Epithelial cell of esophagus (primary cell): ENCODE measurements around the gene SLC47A1.

Experiments used
- DNase-seq: peaks from one replicate; pipeline ENCODE4 v3.0.0; 2010; ENCODE audit warnings: low read depth
- H3K4me3 ChIP-seq: 2 replicates; pipeline ENCODE4 v1.5.1; 2011; ENCODE audit warnings: mild to moderate bottlenecking, low read length, control low read depth
- TF ChIP-seq, protein P1 (sequence below): IDR thresholded peaks from 2 replicates; pipeline ENCODE4 v1.5.1; 2011; ENCODE audit warnings: low read depth, mild to moderate bottlenecking, low read length, control low read depth, inconsistent platforms; ENCODE audit not compliant: insufficient read depth; ENCODE audit errors: missing control alignments

The SLC47A1 gene, protein sequence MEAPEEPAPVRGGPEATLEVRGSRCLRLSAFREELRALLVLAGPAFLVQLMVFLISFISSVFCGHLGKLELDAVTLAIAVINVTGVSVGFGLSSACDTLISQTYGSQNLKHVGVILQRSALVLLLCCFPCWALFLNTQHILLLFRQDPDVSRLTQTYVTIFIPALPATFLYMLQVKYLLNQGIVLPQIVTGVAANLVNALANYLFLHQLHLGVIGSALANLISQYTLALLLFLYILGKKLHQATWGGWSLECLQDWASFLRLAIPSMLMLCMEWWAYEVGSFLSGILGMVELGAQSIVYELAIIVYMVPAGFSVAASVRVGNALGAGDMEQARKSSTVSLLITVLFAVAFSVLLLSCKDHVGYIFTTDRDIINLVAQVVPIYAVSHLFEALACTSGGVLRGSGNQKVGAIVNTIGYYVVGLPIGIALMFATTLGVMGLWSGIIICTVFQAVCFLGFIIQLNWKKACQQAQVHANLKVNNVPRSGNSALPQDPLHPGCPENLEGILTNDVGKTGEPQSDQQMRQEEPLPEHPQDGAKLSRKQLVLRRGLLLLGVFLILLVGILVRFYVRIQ

DNA sequence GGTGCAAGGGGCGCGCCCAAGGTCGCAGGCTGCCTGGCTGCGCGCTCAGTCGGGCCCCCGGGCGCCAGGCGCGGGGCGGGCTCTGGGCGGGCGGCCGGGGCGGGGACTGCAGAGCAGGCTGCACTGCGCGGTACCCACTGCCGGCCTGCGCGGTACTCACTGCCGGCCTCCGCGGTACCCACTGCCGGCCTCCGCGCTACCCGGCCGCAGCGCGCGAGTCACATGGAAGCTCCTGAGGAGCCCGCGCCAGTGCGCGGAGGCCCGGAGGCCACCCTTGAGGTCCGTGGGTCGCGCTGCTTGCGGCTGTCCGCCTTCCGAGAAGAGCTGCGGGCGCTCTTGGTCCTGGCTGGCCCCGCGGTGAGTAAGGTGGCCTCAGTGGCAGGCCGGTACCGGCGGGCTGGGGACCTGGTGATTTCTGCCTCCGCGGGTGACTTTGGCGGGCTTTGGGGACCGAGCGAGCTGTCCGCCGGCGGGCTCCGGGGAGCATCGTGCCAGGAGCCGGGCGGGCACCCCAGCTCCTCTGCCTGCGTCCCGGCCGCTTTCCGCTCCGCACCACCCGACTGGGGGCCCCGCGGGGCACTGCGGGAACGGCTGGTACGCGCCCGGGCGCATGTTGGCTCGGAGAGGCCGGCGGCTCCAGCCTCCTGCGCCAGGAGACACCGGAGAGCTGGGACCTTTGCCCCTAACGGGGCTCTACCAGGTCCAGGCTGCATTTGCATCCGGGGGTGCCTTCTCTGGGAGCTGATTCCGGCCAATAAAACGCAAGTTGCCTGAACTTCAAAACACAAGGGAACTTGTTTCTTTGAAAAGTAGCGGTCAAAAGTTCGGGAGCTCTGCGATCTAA lies at the start of gene SLC47A1:
Gene SLC47A1, plus strand, starts transcription at position 137 of the 844 bp plus-strand sequence. Its CDS starts 86 bp downstream, at position 223.
- peak; percentile 35 for DNase-seq
- H3K4me3 ChIP-seq: peak within 1 kb of the TSS; percentile 41
- TF ChIP-seq, protein P1, sequence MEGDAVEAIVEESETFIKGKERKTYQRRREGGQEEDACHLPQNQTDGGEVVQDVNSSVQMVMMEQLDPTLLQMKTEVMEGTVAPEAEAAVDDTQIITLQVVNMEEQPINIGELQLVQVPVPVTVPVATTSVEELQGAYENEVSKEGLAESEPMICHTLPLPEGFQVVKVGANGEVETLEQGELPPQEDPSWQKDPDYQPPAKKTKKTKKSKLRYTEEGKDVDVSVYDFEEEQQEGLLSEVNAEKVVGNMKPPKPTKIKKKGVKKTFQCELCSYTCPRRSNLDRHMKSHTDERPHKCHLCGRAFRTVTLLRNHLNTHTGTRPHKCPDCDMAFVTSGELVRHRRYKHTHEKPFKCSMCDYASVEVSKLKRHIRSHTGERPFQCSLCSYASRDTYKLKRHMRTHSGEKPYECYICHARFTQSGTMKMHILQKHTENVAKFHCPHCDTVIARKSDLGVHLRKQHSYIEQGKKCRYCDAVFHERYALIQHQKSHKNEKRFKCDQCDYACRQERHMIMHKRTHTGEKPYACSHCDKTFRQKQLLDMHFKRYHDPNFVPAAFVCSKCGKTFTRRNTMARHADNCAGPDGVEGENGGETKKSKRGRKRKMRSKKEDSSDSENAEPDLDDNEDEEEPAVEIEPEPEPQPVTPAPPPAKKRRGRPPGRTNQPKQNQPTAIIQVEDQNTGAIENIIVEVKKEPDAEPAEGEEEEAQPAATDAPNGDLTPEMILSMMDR: no peak

DNA sequence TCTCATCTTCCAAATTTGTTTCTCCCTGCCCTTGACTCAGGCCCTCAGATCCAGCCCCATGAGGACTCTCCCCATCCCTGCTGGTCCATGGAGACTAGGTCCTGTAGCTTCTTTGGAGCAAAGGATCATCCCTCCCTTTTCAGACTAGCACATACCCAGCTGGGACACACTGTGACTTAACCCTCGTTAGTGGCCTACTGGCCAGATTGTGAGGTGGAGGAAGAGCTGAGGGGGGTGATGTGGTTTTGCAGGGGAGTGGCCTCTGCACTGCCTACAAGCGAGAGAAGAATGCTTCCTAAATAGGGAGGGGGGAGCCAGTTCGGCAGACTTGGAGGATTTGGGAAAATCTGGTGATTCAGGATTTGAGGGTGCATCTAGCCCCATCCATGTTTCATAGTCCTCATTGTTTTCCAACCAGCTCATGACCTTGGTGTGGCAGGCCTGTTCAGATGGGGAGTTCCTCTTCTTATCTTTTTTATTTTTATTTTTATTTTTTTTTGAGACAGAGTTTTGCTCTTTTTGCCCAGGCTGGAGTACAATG lies 47.8 kb upstream of the SLC47A1 start:
- DNase-seq: no peak
- no peak overlapping the region for H3K4me3 ChIP-seq
- TF ChIP-seq, protein P1: no peak

DNA sequence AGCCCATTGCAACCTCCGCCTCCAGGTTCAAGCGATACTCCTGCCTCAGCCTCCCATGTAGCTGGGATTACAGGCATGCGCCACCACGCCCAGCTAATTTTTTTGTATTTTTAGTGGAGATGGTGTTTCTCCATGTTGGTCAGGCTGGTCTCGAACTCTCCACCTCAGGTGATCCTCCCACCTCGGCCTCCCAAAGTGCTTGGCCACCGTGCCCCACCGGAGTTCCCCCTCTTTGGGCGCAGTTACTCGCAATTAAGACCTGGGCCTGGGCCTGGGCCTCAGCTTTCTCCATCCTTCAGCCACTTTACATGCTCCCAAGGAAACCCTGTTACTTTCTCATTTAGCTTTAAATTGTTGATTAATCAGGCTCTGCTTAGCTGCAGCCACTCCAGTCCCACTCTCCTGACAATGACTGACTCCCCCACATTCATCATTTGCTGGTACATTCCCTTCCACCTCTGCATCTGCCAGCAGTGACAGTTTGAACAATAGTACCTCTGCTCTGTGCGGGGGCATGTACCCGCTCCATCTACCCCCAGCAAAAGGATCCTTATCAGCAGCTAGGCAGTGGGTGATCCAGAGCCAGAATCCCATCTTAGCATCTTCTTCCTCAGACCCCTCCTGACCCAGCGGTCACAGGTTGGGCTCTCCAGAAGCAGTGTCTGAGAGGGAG lies 47.2 kb upstream of the SLC47A1 start:
- TF ChIP-seq, protein P1: no peak
- no peak for DNase-seq
- H3K4me3 ChIP-seq: no peak overlapping the region

DNA sequence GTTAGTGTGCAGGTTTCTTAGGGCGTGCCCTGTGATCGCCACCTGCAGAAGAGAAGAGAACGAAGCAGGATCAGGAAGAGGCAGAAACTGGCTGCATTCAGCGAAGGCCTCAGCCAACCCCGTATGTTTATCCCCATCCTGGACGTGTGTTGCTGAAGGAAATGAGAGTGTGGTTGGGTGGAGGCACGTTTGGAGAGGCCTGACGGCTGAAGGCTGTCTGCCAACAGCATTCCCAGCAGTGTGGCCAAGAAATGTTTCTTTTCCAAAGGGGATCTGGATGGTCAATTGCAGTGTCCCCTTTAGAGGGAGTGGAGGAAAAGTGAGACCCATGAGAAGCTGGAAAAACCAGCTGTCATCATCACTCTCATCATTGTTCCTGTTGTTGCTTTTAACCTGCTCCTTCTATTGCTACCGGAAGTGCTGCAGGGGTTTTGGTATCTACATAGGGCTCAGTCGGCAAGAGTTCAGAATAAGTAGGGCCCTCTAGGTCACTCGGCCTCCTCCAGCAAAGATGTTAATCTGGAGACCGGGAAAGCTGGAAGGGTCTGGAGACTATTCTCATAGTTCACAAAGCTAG lies 46.5 kb upstream of the SLC47A1 start:
- no peak for DNase-seq
- H3K4me3 ChIP-seq: no peak overlapping the region
- TF ChIP-seq, protein P1: no peak

DNA sequence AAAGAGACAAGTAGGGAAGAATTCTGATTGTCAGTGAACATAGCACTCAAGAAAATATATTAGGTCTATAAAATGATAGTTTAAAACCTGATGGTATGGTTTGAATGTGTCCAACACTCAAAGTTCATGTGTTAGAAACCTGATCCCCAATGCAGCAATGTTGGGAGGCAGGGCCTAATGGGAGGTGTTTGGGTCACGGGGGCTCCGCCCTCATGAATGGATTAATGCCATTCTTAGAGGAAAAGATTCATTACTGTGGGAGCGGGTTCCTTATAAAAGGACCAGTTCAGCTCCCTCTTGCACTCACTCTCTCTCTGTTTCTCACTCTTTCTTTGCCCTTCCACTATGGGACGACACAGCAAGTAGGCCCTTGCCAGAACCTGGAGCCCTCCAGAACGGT lies 41.5 kb upstream of the SLC47A1 start:
- no peak for DNase-seq
- TF ChIP-seq, protein P1: no peak
- H3K4me3 ChIP-seq: no peak overlapping the region
